ENCODE measurements around the gene SCUBE2. TPM values are rescaled to one million over a fixed set of nuclear protein-coding genes. Genes with fewer than 3 reads are reported as not detected.

Gene SCUBE2
- total RNA-seq, 1 donor from 2014 or later = not detected

GRCh38 chr11:9065607-9066432 lies 25.6 kb downstream of the SCUBE2 start:
- intact Hi-C loops (cut with micrococcal nuclease) = no loop called here
- peaks cover 17% of the 10 kb centered on the region for H3K27me3 Mint-ChIP-seq (ENCODE audit: low read depth)
- no peaks in the 10 kb centered on the region for H3K9me3 Mint-ChIP-seq

DNA sequence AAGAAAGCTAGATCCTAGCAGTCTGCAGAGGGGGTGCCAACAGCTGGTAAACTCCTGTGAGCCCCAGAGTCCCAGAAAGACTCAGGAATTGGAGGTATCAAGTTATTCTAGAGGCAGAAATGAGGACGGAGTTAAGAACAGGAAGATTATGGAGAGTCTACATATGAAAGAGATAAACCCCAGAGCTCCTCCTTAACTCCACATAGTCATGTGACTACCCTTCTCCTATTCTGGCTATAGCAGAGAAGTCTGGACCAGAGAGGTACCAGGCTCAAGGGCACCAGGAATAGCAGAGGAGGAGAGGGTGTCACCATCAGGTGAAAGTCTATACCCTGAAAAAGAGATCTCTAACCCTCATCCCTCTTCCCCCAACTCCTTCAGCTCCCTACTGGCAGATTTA lies 29.6 kb downstream of the SCUBE2 start:
- Mint-ChIP-seq H3K27me3 (ENCODE audit: low read depth) (peaks cover 15% of the 10 kb centered on the region), H3K9me3 (no peaks in the 10 kb centered on the region), H3K4me1 (ENCODE audit: low read depth) (peaks cover 30% of the 10 kb centered on the region), H3K27ac (no peak overlapping the region), H3K4me3 (ENCODE audit: low read depth) (no peak overlapping the region), H3K36me3 (ENCODE audit: low read depth) (no peaks in the 10 kb centered on the region)
- no peak for DNase-seq (ENCODE audit: low spot score)
- intact Hi-C loops (cut with micrococcal nuclease) = loop anchor here (2.0 to 5.0 kb wide), 5 partner anchors 45 to 190 kb away; no protein-coding TSS in a partner anchor

More at GRCh38 chr11:9065607-9066432, 25.6 kb downstream of the SCUBE2 start:
- H3K36me3 Mint-ChIP-seq (ENCODE audit: low read depth) = no peaks in the 10 kb centered on the region
- no peak for DNase-seq (ENCODE audit: low spot score)
- no peak overlapping the region for H3K4me3 Mint-ChIP-seq (ENCODE audit: low read depth)
- H3K27ac Mint-ChIP-seq = no peak overlapping the region
- peaks cover 19% of the 10 kb centered on the region for H3K4me1 Mint-ChIP-seq (ENCODE audit: low read depth)

GRCh38 chr11:9060700-9061111 lies 30.7 kb downstream of the SCUBE2 start:
- Mint-ChIP-seq H3K4me1 (ENCODE audit: low read depth) (peaks cover 30% of the 10 kb centered on the region), H3K4me3 (ENCODE audit: low read depth) (no peak overlapping the region), H3K27ac (peak overlapping the region; percentile 14), H3K27me3 (ENCODE audit: low read depth) (peaks cover 19% of the 10 kb centered on the region), H3K36me3 (ENCODE audit: low read depth) (no peaks in the 10 kb centered on the region), H3K9me3 (no peaks in the 10 kb centered on the region)
- intact Hi-C loops (cut with micrococcal nuclease) = loop anchor here (2.0 to 5.0 kb wide), 5 partner anchors 43 to 192 kb away; no protein-coding TSS in a partner anchor
- peak; percentile 68 for DNase-seq (ENCODE audit: low spot score)

GRCh38 chr11:9059406-9059805 lies 32.0 kb downstream of the SCUBE2 start:
- Mint-ChIP-seq H3K4me3 (ENCODE audit: low read depth) (no peak overlapping the region), H3K27ac (no peak overlapping the region), H3K36me3 (ENCODE audit: low read depth) (no peaks in the 10 kb centered on the region), H3K9me3 (no peaks in the 10 kb centered on the region), H3K4me1 (ENCODE audit: low read depth) (peaks cover 25% of the 10 kb centered on the region), H3K27me3 (ENCODE audit: low read depth) (peaks cover 19% of the 10 kb centered on the region)
- DNase-seq (ENCODE audit: low spot score) = no peak
- intact Hi-C loops (cut with micrococcal nuclease) = no loop called here

DNA sequence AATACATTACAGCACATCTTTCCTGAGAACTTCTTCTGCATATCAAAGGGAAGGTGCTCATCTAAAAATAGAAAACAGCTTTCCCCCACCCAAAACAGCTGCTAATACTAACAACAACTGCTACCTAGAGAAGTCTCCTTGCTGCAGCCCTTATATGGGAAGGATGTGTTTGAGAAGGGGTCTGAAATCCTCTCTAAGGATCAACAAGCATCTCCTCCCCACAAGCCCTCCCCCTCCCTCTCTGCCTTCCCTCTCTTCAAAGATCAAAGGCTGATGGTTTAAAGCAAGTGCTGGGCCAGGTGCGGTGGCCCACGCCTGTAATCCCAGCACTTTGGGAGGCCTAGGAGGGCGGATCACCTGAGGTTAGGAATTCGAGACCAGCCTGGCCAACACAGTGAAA lies 33.5 kb downstream of the SCUBE2 start:
- peaks cover 18% of the 10 kb centered on the region for H3K4me1 Mint-ChIP-seq (ENCODE audit: low read depth)
- peaks cover 17% of the 10 kb centered on the region for H3K27me3 Mint-ChIP-seq (ENCODE audit: low read depth)
- DNase-seq (ENCODE audit: low spot score) = no peak
- H3K27ac Mint-ChIP-seq = no peak overlapping the region
- H3K9me3 Mint-ChIP-seq = no peaks in the 10 kb centered on the region
- intact Hi-C loops (cut with micrococcal nuclease) = no loop called here
- no peak overlapping the region for H3K4me3 Mint-ChIP-seq (ENCODE audit: low read depth)
- no peaks in the 10 kb centered on the region for H3K36me3 Mint-ChIP-seq (ENCODE audit: low read depth)

DNA sequence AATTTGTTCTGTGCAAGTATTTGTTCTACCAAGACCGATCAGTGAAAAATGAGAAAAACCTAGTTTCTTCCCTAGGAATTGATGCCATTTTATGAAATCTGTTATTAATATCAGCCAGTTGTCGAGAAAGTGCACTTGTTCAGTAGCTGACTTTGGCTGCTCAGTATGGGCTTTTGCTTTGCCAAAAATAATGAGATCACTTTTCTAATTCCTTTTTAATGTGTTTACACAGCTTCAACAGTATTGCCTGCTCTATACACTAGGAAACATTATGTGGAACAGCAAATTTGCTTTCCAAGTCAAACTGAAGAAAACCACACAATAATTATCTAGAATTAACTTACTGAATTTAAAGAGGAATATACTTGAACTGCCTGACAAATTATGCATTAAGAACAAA lies 34.4 kb downstream of the SCUBE2 start:
- no peak overlapping the region for H3K27ac Mint-ChIP-seq
- DNase-seq (ENCODE audit: low spot score) = no peak
- peaks cover 11% of the 10 kb centered on the region for H3K27me3 Mint-ChIP-seq (ENCODE audit: low read depth)
- peaks cover 18% of the 10 kb centered on the region for H3K4me1 Mint-ChIP-seq (ENCODE audit: low read depth)
- no peak overlapping the region for H3K4me3 Mint-ChIP-seq (ENCODE audit: low read depth)
- H3K36me3 Mint-ChIP-seq (ENCODE audit: low read depth) = no peaks in the 10 kb centered on the region
- intact Hi-C loops (cut with micrococcal nuclease) = no loop called here
- H3K9me3 Mint-ChIP-seq = no peaks in the 10 kb centered on the region

DNA sequence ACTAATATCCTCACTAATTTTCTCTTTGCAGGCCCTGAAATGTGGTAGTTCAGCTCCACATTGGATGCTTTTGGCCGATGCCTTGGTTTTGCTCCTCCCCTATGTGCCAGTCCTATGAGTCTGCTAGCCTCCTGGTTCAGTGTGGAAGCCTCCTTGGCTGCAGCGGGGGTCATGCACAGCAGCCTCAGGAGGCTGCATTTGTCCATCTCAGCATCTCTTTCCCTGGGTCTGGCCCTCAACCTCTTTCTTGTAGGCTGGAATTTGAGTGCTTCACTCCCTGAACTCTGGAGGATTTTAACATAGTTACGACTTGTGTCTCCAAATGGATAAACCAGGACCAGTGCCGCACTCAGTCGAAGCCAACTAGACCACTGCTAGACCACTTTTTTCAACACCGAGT lies 34.9 kb downstream of the SCUBE2 start:
- no peak for DNase-seq (ENCODE audit: low spot score)
- Mint-ChIP-seq H3K36me3 (ENCODE audit: low read depth) (no peaks in the 10 kb centered on the region), H3K4me1 (ENCODE audit: low read depth) (peaks cover 15% of the 10 kb centered on the region), H3K27me3 (ENCODE audit: low read depth) (peaks cover 9% of the 10 kb centered on the region), H3K9me3 (no peaks in the 10 kb centered on the region), H3K27ac (no peak overlapping the region), H3K4me3 (ENCODE audit: low read depth) (no peak overlapping the region)
- intact Hi-C loops (cut with micrococcal nuclease) = no loop called here

GRCh38 chr11:9053316-9054035 lies 37.9 kb downstream of the SCUBE2 start:
- Mint-ChIP-seq H3K4me1 (ENCODE audit: low read depth) (no peaks in the 10 kb centered on the region), H3K36me3 (ENCODE audit: low read depth) (no peaks in the 10 kb centered on the region), H3K27ac (no peak overlapping the region), H3K4me3 (ENCODE audit: low read depth) (no peak overlapping the region), H3K27me3 (ENCODE audit: low read depth) (peaks cover 11% of the 10 kb centered on the region), H3K9me3 (no peaks in the 10 kb centered on the region)
- no peak for DNase-seq (ENCODE audit: low spot score)
- intact Hi-C loops (cut with micrococcal nuclease) = no loop called here

DNA sequence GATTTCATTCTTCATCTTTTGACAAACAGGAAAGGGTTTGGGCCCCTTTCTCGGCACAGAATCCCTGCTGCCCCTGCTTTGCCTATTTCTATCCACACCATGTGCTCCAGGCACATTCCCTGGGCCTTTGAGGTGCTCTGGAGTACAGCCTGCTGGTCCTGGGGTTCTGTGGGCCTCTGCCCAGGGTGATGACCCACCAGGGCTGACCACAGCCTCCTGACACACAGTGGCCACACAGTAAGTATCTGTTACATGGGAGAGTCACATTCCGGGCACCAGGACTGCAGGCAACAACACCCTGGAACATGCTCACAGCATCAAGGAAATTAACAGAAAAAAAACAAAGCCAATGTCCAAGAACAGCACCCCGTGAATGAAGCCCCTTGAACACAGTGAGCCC lies 39.1 kb downstream of the SCUBE2 start:
- no peak overlapping the region for H3K27ac Mint-ChIP-seq

DNA sequence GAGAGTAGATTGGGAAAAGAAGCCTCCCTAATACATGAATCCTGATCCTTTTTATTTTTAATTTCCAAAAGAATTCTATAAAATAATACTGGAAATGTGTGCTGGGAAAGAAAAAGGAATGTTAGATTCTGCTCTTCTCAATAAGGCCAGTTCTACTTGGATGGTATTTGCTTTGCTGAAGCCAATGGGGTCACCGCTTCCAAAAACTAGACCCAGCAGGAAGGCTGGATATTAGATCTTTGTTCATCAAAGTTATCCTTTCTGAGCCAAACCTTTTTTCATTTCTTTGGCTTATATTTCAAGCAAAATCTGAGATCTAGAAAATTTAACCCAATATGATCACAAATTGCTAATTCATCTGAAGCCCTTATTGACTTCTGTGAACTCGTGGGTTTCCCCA lies 41.4 kb downstream of the SCUBE2 start:
- Mint-ChIP-seq H3K9me3 (no peaks in the 10 kb centered on the region), H3K4me3 (ENCODE audit: low read depth) (no peak overlapping the region), H3K27me3 (ENCODE audit: low read depth) (peaks cover 8% of the 10 kb centered on the region), H3K4me1 (ENCODE audit: low read depth) (no peaks in the 10 kb centered on the region), H3K27ac (no peak overlapping the region), H3K36me3 (ENCODE audit: low read depth) (no peaks in the 10 kb centered on the region)
- DNase-seq (ENCODE audit: low spot score) = no peak
- intact Hi-C loops (cut with micrococcal nuclease) = no loop called here

More for the DNA sequence above, 39.1 kb downstream of the SCUBE2 start:
- H3K27me3 Mint-ChIP-seq (ENCODE audit: low read depth) = peaks cover 13% of the 10 kb centered on the region
- no peak for DNase-seq (ENCODE audit: low spot score)
- no peaks in the 10 kb centered on the region for H3K9me3 Mint-ChIP-seq
- intact Hi-C loops (cut with micrococcal nuclease) = no loop called here
- H3K36me3 Mint-ChIP-seq (ENCODE audit: low read depth) = no peaks in the 10 kb centered on the region
- no peaks in the 10 kb centered on the region for H3K4me1 Mint-ChIP-seq (ENCODE audit: low read depth)
- H3K4me3 Mint-ChIP-seq (ENCODE audit: low read depth) = no peak overlapping the region

DNA sequence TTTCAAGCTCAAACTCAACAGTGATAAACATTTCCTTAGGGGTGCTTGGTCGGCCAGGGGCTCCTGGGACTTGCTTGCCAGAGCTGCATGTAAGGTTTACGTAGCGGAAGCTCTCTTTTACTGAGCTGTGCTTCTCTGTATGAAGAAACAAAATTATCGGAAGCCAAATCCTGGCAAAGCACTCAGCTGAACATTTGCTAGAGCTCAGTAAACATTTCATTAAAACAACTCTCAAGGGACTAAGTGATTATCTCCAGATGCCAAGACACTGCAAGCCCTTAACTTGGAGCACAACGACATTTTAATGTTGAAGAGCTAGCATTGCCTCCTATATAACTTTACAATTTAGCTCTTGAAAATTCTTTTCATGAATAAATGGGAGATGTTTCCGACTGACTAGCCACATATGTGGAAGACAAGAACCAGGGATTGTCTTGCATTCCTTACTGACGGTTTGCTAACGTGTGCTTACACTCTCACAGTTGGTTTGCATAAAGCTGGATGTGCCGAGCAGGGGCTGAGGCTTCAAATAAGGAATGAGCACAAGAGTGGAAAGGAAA lies 43.4 kb downstream of the SCUBE2 start:
- Mint-ChIP-seq H3K27ac (no peak overlapping the region), H3K27me3 (ENCODE audit: low read depth) (peaks cover 16% of the 10 kb centered on the region), H3K4me1 (ENCODE audit: low read depth) (no peaks in the 10 kb centered on the region), H3K9me3 (no peaks in the 10 kb centered on the region), H3K36me3 (ENCODE audit: low read depth) (no peaks in the 10 kb centered on the region), H3K4me3 (ENCODE audit: low read depth) (no peak overlapping the region)
- intact Hi-C loops (cut with micrococcal nuclease) = no loop called here
- no peak for DNase-seq (ENCODE audit: low spot score)

- no peaks in the 10 kb centered on the region for H3K36me3 Mint-ChIP-seq (ENCODE audit: low read depth)
- intact Hi-C loops (cut with micrococcal nuclease) = no loop called here
- H3K4me1 Mint-ChIP-seq (ENCODE audit: low read depth) = no peaks in the 10 kb centered on the region
- H3K27ac Mint-ChIP-seq = no peak overlapping the region
- peaks cover 16% of the 10 kb centered on the region for H3K27me3 Mint-ChIP-seq (ENCODE audit: low read depth)
- H3K4me3 Mint-ChIP-seq (ENCODE audit: low read depth) = no peak overlapping the region
- H3K9me3 Mint-ChIP-seq = no peaks in the 10 kb centered on the region
- no peak for DNase-seq (ENCODE audit: low spot score)
These were observed 44.9 kb downstream of the SCUBE2 start for GRCh38 chr11:9046481-9046880.

GRCh38 chr11:9042488-9042887 lies 48.9 kb downstream of the SCUBE2 start:
- peaks cover 19% of the 10 kb centered on the region for H3K27me3 Mint-ChIP-seq (ENCODE audit: low read depth)
- no peak overlapping the region for H3K27ac Mint-ChIP-seq
- no peaks in the 10 kb centered on the region for H3K9me3 Mint-ChIP-seq
- no peak for DNase-seq (ENCODE audit: low spot score)
- intact Hi-C loops (cut with micrococcal nuclease) = no loop called here
- H3K4me1 Mint-ChIP-seq (ENCODE audit: low read depth) = no peaks in the 10 kb centered on the region
- H3K4me3 Mint-ChIP-seq (ENCODE audit: low read depth) = no peak overlapping the region
- no peaks in the 10 kb centered on the region for H3K36me3 Mint-ChIP-seq (ENCODE audit: low read depth)

Data from activated T-helper 2 cell treated with anti-CD3 and anti-CD28 coated beads, Interferon-gamma antibody, Interleukin-2, Interleukin-4, amounts not matched to agents 10 μg/mL and 5 μg/mL and 100 μg/mL, durations not matched to agents 14 hours and 24 hours and 36 hours (primary cell).